Astrocyte (in vitro differentiated cells and primary cell): ENCODE results near the gene ZBTB34. TPM values are rescaled to one million over a fixed set of nuclear protein-coding genes. Genes with fewer than 3 reads are reported as not detected.

Source experiments
- DNase-seq: peaks from one replicate; pipeline ENCODE4 v3.0.0-alpha.2; 2010; ENCODE audit warnings: low read depth
- FAIRE-seq: peaks from 2 replicates; lab custom pipeline; 2011; peaks lifted over from hg19 to GRCh38; lab: Jason Lieb, UNC
- H2AFZ ChIP-seq: 2 replicates; pipeline ENCODE4 v1.6.0; 2012; ENCODE audit warnings: low read depth, low read length, inconsistent platforms
- H3K27ac ChIP-seq: 2 replicates; pipeline ENCODE4 v1.5.1; 2011; ENCODE audit warnings: low read depth, low read length, inconsistent platforms
- H3K27me3 ChIP-seq: 2 replicates; pipeline ENCODE4 v1.6.0; 2011; ENCODE audit warnings: low read length, inconsistent platforms; ENCODE audit not compliant: insufficient read depth
- H3K36me3 ChIP-seq: 2 replicates; pipeline ENCODE4 v1.5.1; 2011; ENCODE audit warnings: low read length, inconsistent platforms; ENCODE audit not compliant: insufficient read depth
- H3K4me1 ChIP-seq: 2 replicates; pipeline ENCODE4 v1.5.1; 2011; ENCODE audit warnings: low read length, inconsistent platforms; ENCODE audit not compliant: insufficient read depth
- H3K4me2 ChIP-seq: 2 replicates; pipeline ENCODE4 v1.6.0; 2012; ENCODE audit warnings: low read length, inconsistent platforms
- H3K4me3 ChIP-seq: 2 replicates; pipeline ENCODE4 v1.5.1; 2011; ENCODE audit warnings: low read depth, mild to moderate bottlenecking, low read length, inconsistent platforms; ENCODE audit not compliant: insufficient read depth
- H3K79me2 ChIP-seq: 2 replicates; pipeline ENCODE4 v1.6.0; 2012; ENCODE audit warnings: mild to moderate bottlenecking, low read length, inconsistent platforms; ENCODE audit not compliant: insufficient read depth
- H3K9ac ChIP-seq: 2 replicates; pipeline ENCODE4 v1.6.0; 2012; ENCODE audit warnings: mild to moderate bottlenecking, low read length, inconsistent platforms
- H3K9me3 ChIP-seq: 2 replicates; pipeline ENCODE4 v1.5.1; 2012; ENCODE audit warnings: low read depth, mild to moderate bottlenecking, low read length, inconsistent platforms; ENCODE audit not compliant: insufficient read depth
- H4K20me1 ChIP-seq: 2 replicates; pipeline ENCODE4 v1.6.0; 2012; ENCODE audit warnings: low read length, inconsistent platforms; ENCODE audit not compliant: insufficient read depth
- H3K27ac Mint-ChIP-seq: one replicate; pipeline ENCODE4 v1.8.0; 2021; ENCODE audit warnings: mild to moderate bottlenecking, mixed read lengths; ENCODE audit not compliant: unreplicated experiment
- H3K27me3 Mint-ChIP-seq: one replicate; pipeline ENCODE4 v1.8.0; 2021; ENCODE audit warnings: low read depth, mixed read lengths; ENCODE audit not compliant: unreplicated experiment
- H3K36me3 Mint-ChIP-seq: one replicate; pipeline ENCODE4 v1.8.0; 2021; ENCODE audit warnings: low read depth, mixed read lengths; ENCODE audit not compliant: unreplicated experiment
- H3K4me1 Mint-ChIP-seq: one replicate; pipeline ENCODE4 v1.8.0; 2021; ENCODE audit warnings: low read depth, mixed read lengths; ENCODE audit not compliant: unreplicated experiment
- H3K4me3 Mint-ChIP-seq: one replicate; pipeline ENCODE4 v1.8.0; 2021; ENCODE audit warnings: mild to moderate bottlenecking, moderate library complexity, mixed read lengths; ENCODE audit not compliant: unreplicated experiment
- H3K9me3 Mint-ChIP-seq: one replicate; pipeline ENCODE4 v1.8.0; 2021; ENCODE audit warnings: mild to moderate bottlenecking, mixed read lengths; ENCODE audit not compliant: unreplicated experiment
- EZH2 ChIP-seq: IDR thresholded peaks from 2 replicates; pipeline ENCODE4 v1.6.1; 2012; ENCODE audit warnings: mild to moderate bottlenecking, low read length, inconsistent platforms; ENCODE audit not compliant: insufficient read depth
- total RNA-seq: library from RNA; stranded (reverse); gene quantifications from 2 replicates; pipeline ENCODE4 v1.2.1, GENCODE V29; 2021
- TF ChIP-seq, protein P1 (sequence below): IDR thresholded peaks from 2 replicates; pipeline ENCODE4 v1.5.1; 2011; ENCODE audit warnings: low read depth, mild to moderate bottlenecking, inconsistent platforms, low read length, moderate library complexity; ENCODE audit not compliant: insufficient read depth

Gene ZBTB34
- total RNA-seq, 1 donor from 2014 or later, result 14.7 TPM

DNA sequence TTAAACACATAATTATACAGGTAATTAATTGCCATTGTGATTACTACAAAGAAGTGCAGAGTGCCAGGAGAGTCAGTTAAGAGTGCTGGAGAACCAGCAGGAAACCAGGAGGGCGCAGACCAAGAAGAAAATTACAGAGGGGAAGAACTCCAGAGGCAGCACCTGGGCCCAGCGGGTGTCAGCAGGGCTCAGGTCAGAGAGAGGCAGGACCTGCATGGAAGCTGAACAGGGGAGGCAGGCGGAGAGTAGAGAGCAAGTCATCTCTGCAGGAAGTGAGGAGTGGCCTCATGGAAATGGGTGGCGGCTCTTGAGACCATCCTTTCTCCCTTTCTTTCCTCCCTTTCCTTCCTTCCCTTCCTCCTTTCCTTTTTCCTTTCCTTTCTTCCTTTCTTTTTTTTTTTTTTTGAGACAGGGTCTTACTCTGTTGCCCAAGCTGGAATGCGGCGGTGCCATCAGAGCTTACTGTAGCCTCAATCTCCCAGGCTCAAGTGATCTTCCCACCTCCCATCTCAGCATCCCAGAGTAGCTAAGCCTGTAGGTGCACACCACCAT, 4.0 kb upstream of the ZBTB34 start:
- H3K27ac Mint-ChIP-seq, result no peak overlapping the region
- H3K36me3 Mint-ChIP-seq, result no peaks in the 10 kb centered on the region
- H3K4me3 Mint-ChIP-seq, result no peak overlapping the region
- TF ChIP-seq, protein P1, sequence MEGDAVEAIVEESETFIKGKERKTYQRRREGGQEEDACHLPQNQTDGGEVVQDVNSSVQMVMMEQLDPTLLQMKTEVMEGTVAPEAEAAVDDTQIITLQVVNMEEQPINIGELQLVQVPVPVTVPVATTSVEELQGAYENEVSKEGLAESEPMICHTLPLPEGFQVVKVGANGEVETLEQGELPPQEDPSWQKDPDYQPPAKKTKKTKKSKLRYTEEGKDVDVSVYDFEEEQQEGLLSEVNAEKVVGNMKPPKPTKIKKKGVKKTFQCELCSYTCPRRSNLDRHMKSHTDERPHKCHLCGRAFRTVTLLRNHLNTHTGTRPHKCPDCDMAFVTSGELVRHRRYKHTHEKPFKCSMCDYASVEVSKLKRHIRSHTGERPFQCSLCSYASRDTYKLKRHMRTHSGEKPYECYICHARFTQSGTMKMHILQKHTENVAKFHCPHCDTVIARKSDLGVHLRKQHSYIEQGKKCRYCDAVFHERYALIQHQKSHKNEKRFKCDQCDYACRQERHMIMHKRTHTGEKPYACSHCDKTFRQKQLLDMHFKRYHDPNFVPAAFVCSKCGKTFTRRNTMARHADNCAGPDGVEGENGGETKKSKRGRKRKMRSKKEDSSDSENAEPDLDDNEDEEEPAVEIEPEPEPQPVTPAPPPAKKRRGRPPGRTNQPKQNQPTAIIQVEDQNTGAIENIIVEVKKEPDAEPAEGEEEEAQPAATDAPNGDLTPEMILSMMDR, result no peak
- TF ChIP-seq EZH2, result no peak
- DNase-seq (no peak), FAIRE-seq (no peak)
- H3K9ac ChIP-seq, result no peak overlapping the region
- no peak overlapping the region for H3K4me3 ChIP-seq
- no peak overlapping the region for H3K27ac ChIP-seq
- no peaks in the 10 kb centered on the region for H3K36me3 ChIP-seq
- peaks cover 4% of the 10 kb centered on the region for H3K4me1 Mint-ChIP-seq
- H3K9me3 ChIP-seq, result no peaks in the 10 kb centered on the region
- peaks cover 3% of the 10 kb centered on the region for H3K9me3 Mint-ChIP-seq
- H3K4me2 ChIP-seq, result no peak overlapping the region
- peaks cover 7% of the 10 kb centered on the region for H3K4me1 ChIP-seq
- peaks cover 6% of the 10 kb centered on the region for H3K79me2 ChIP-seq
- peaks cover 23% of the 10 kb centered on the region for H3K27me3 Mint-ChIP-seq
- H4K20me1 ChIP-seq, result peaks cover 6% of the 10 kb centered on the region
- no peak overlapping the region for H2AFZ ChIP-seq
- peaks cover 49% of the 10 kb centered on the region for H3K27me3 ChIP-seq

DNA sequence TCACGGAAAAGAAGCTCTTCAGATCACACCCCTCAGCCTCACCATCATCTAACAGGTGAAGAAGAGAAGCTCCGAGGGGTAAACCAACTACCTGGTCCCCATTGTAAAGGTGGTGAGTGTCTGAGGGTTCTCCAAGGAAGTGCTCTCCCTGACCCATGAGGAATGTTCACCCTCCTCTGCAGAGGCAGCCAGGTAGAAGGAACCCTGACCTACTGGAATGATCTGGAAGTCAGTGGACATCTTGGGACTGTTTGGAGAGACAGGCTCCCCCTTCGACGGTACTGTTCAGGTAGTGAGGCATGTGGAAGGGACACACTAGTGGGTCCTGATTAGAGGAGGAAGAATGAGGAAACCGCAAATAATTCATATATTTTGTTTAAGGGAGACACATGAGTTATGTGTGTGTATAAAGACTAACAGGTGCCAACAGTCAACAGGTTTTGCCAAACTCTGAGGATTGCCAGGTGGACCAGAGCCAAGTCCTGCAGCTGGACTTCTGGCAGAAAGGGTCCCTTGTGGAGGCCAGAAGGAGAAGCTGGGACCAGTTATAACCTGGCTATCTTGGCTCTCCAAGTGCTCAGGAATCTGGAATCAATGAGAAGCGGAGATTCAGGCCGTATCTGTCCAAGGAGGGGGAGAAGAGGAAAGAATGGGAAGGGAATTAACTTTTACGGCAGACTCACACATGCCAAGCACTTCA, 3.0 kb upstream of the ZBTB34 start:
- peaks cover 13% of the 10 kb centered on the region for H3K4me1 Mint-ChIP-seq
- no peaks in the 10 kb centered on the region for H3K36me3 ChIP-seq
- TF ChIP-seq EZH2, result no peak
- TF ChIP-seq, protein P1, result no peak
- no peak overlapping the region for H3K4me2 ChIP-seq
- no peak for FAIRE-seq
- no peak overlapping the region for H2AFZ ChIP-seq
- H3K9ac ChIP-seq, result no peak overlapping the region
- no peak overlapping the region for H3K27ac Mint-ChIP-seq
- no peak overlapping the region for H3K4me3 ChIP-seq
- DNase-seq, result no peak
- H3K79me2 ChIP-seq, result peaks cover 16% of the 10 kb centered on the region
- H3K4me3 Mint-ChIP-seq, result no peak overlapping the region
- H3K27me3 Mint-ChIP-seq, result peaks cover 15% of the 10 kb centered on the region
- H3K27ac ChIP-seq, result no peak overlapping the region
- H3K9me3 Mint-ChIP-seq, result peaks cover 3% of the 10 kb centered on the region
- peaks cover 15% of the 10 kb centered on the region for H4K20me1 ChIP-seq
- no peaks in the 10 kb centered on the region for H3K36me3 Mint-ChIP-seq
- peaks cover 18% of the 10 kb centered on the region for H3K4me1 ChIP-seq
- H3K9me3 ChIP-seq, result no peaks in the 10 kb centered on the region
- peaks cover 39% of the 10 kb centered on the region for H3K27me3 ChIP-seq

DNA sequence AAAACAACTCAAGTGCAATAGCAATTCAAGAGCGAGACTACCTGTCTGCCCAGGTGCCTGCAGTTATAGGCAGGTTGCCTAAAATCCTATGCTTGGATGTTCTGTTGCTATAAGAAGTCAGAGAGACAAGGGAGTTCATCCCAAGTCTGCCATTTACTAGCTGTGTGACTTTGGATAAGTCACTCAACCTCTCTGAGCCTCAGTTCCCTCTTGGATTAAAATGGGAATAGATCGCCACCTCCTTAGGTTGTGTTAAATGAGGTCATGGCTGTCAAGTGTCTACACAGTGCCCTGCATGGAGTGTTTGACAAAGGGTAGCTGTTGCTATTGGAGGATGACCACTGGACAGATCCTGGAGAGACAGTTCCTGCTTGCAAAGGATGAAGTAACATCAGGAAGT, 1.3 kb upstream of the ZBTB34 start:
- Histone ChIP-seq H3K4me2 (no peak overlapping the region), H3K9me3 (no peaks in the 10 kb centered on the region), H3K4me3 (no peak overlapping the region), H3K27ac (no peak overlapping the region), H2AFZ (no peak overlapping the region), H3K79me2 (peaks cover 33% of the 10 kb centered on the region), H4K20me1 (peaks cover 30% of the 10 kb centered on the region), H3K9ac (no peak overlapping the region), H3K4me1 (peaks cover 19% of the 10 kb centered on the region), H3K36me3 (peaks cover 3% of the 10 kb centered on the region), H3K27me3 (peaks cover 31% of the 10 kb centered on the region)
- TF ChIP-seq EZH2, result no peak
- TF ChIP-seq, protein P1, result no peak
- Mint-ChIP-seq H3K27ac (no peak overlapping the region), H3K4me1 (peaks cover 17% of the 10 kb centered on the region), H3K4me3 (peak overlapping the region; percentile 84), H3K9me3 (peaks cover 3% of the 10 kb centered on the region), H3K36me3 (no peaks in the 10 kb centered on the region), H3K27me3 (peaks cover 11% of the 10 kb centered on the region)
- no peak for FAIRE-seq
- no peak for DNase-seq
